GM23248 (cell line): ENCODE data around the gene TEX26.

ENCODE experiments used
- EZH2 ChIP-seq: fragments of 200-600 bp; sonication (generic); IDR thresholded peaks from 2 replicates; pipeline ENCODE4 v1.6.1; 2018; ENCODE audit warnings: antibody characterized with exemption, mild to moderate bottlenecking; ENCODE audit not compliant: insufficient read depth, poor library complexity, severe bottlenecking
- EZH2phosphoT487 ChIP-seq: fragments of 200-600 bp; sonication (generic); IDR thresholded peaks from 2 replicates; pipeline ENCODE4 v1.6.1; 2018; ENCODE audit warnings: antibody characterized with exemption, moderate library complexity, mild to moderate bottlenecking, low read depth; ENCODE audit not compliant: insufficient read depth

GRCh38 chr13:30965380-30965779 is 32.9 kb downstream of the TEX26 start:
- TF ChIP-seq EZH2 = no peak
- TF ChIP-seq EZH2phosphoT487 = no peak
